ENCODE measurements around the gene RPS19.

The RPS19 gene

DNA sequence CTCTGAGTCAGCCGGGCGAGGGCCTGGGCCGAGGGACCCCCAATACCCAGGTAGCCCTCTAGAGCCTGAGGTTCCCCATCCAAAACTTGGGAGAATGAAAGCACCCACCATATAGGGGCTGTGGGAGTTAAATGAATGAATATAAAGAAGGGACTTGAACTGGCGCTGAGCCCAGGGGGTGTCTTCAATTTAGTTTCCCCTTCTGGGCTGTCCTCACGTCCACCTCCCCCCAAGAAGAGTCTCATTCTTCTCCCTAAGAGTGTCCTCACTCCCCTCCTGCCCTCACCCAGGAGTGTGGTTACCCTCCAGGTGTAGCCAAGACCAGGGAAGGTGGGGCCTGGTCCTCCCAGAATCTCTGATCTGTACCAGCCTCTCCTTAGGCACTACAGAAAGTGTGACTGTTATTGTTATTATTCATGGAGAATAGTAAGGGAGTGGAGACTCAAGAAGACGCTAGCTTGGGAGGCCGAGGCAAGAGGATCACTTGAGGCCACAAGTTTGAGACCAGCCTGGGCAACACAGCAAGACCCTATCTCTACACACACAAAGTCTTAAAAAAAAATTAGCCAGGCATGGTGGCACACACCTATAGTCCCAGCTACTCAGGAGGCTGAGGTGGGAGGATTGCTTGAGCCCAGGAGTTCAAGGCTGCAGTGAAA, 19.7 kb downstream of the RPS19 start:
- no peak for DNase-seq

DNA sequence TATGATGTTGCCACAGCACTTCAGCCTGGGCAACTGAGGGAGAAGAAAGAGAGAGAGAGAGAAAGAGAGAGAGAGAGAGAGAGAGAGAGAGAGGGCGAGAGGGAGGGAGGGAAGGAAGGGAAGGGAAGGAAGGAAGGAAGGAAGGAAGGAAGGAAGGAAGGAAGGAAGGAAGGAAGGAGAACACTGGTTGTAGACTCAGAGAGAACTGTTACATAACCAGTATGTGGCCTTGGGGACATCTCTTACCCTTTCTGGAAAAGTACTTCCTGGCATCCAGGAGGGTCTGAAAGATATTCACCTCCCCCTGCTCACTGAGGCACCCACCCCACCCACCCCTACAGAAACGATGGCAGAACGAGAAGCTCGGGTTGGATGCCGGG, 20.3 kb downstream of the RPS19 start:
- DNase-seq, result no peak

DNA sequence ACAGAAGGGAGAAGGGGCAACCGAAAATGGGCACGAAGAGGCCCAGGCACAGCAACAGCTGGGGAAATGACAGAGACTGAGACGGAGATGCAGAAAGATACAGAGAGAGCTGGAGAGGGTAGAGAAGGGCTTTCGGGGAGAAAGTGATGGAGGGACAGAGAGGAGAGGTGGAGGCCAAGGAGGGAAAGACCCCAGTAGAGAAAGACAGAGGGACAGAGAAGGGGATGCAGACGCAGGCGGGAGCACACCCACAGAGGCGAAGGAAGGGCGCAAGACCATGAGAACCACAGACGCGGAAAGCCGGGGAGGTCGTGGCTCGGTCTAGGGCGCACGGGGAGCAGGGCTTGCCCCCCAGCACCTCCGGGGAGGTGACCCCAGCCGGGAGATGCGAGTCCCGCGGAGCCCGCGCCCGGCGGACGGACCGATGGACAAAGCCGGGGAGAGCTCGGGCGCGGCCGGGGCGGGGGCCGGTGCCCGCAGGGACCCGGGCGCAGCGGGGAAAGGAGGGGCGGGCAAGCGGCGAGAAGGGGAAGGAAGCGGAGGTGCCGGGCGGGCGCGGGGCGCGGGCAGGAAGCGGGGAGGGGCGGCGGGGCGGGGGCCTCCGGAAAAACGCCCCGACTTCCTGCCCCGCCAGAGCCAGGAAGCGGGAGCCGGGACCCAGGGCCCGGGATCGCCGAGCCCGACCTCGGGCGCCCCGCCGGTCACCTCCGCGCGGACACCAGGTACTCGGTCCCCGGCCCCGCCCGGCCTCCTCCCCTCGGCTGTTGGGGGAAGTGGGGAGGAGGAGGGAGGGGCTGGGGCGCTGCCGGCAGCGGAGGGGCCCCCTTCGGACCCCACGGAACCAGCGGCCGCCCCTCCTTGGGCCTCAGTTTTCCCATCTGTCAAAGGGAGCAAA, 22.8 kb downstream of the RPS19 start, which contains the start of gene ARHGEF1:
TSS of gene ARHGEF1 (plus strand) at position 617 of the 895 bp plus-strand sequence. CDS start 4,899 bp downstream, outside the sequence.
- peak; percentile 19 to 73 (median 54) for DNase-seq

DNA sequence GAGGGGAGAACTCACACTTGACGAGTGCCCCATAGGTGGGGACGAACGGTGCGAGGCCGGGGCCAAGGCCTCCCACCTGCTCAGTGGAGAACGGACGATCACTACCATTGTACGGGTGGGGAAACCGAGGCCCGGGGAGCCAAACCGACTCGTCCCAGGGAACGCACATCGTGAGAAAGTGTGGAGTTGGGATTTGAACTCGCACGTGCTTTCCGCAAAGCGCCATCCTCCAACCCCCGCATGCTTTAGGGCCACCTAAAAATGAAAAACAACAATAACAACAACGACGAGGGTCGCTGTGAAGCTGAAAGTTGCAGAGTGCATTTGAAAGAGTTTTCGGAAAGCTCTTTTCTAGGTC, 23.4 kb downstream of the RPS19 start:
- peak in 1 of 6 experiments; percentile 49 for DNase-seq

DNA sequence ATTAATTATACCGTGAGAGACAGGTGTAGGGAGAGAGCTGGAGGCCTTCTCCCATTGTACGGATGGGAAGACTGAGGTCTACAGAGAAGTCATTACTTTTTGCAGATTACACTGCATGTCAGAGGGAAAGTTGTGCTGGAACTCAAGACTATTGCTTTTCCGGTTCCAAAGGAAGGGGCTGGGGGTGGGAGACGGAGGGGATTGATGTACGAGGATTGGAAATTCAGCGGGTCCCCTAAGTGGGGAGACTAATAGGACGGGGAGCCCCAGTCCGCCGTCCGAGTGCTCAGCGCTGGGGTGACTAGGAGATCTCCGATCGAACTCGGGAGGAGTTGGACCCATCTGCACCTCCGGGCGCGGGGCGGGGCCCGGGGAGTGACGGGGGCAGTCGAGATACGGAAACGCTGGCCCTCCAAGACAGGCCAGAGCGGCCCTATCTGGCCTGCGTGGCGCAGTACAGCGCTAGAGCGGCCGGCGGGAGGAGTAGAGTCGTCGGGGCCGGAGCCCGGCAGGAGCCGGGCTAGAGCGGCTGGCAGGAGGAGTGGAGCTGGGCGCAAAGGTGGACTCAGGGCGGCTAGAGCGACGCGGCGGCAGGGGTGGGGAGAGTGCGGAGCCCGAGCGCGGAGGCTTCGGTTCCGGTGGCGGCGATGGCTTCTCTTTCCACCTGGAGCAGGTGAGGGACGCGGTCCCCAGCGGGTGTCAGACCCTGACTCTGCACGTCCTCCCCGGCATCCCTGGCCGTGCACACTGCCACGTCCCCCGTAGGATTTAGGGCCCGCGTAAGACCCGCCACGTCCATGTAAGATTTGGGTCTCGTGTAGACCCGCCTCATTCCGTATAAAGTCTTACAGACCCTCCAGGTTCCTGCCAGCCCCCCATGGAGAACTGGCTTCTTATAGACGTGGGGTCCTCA, 24.0 kb downstream of the RPS19 start:
- DNase-seq, result peak; percentile 64 to 81 (median 72)

DNA sequence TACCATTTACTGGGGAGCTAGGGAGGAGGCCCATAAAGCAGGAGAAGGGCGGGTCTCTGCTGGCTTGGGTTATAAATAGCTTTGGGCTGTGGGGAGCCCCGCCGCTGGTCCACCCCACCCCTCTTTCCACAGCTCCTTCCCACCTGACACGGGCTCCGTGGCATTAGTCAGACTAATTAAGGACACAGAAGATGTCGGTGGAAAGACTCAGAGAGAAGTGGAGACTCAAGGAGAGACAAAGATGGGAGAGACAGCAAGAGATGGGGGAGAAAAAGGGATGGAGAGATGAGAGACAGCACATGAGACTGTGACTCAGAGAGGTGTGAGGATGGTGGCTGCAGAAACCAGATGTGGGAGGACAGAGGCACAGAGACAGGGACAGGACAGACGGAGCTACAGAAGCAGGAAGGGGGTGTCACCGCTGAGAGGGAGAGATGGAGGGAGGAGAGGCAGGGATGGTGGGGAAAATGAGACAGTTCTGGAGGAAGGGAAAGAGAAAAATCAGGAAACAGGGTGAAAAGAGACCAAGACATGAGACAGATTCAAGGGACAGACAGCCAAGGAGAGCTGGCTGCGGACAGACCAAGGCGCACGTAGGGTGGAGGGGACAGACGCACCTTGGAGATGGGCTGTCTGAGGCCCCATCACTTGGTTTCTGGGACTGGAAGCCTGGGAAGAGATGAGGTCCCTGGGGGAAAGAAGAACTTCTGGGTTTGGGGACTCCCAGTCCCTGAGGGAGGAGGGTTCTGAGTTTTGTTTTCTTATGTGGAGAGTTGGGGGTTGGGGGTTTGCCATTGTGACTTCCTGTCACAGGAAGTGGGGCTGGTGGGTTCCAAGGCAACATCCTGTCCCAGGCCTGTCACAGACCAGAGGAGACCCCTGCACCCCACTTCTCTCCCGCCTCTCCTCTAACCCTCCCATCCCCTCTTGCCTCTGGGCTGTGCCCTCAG, 27.0 kb downstream of the RPS19 start:
- DNase-seq, result peak; percentile 64 to 91 (median 80)

DNA sequence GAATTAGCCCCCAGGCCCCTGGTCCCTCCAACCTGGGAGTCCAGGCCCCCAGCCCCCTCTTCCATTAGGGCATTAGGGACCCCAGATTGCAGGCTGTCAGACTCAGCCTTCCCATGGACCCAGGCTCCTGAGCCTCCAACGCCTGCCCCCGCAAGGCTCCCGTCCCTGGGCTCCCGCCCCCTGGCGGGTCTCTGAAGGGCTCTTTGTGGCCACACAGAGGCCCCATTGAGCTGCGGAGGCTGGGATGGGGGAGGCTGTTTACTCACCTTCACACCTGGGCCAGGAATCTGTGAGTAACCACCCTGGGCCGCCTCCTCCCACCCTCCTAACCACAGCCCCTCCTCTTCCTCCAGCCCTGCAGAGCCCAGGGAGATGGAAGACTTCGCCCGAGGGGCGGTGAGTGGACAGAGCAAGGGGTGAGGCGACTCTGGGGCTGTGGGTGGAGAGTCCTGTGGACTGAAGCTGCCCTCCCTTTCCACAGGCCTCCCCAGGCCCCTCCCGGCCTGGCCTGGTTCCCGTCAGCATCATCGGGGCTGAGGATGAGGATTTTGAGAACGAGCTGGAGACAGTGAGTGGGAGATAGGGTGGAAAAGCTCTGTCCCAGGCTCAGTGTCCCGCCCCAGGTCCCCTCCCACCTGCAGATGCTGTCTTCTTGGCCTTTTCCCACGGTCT, 27.8 kb downstream of the RPS19 start:
- DNase-seq, result peak; percentile 67 to 91 (median 78)

DNA sequence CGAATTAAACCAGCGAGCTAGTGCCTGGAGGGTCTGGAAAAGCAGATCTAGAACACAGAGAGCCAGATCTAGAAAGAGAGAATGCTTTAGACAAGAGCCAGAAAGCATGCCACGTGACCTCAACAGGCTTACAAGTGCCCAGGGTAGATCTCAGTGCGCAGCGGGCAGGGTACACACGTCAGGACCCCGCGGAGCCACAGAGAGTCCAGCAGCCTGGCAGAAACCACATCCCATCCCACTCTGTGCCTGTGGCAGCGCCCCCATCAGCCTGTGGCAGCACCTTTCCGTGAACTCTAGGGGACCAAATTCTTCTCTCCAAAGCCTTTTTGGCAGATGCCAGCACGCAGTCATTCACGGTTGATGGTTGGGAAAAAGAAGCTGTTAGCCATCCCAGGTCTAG, 28.9 kb downstream of the RPS19 start:
- peak; percentile 16 to 40 (median 29) for DNase-seq

DNA sequence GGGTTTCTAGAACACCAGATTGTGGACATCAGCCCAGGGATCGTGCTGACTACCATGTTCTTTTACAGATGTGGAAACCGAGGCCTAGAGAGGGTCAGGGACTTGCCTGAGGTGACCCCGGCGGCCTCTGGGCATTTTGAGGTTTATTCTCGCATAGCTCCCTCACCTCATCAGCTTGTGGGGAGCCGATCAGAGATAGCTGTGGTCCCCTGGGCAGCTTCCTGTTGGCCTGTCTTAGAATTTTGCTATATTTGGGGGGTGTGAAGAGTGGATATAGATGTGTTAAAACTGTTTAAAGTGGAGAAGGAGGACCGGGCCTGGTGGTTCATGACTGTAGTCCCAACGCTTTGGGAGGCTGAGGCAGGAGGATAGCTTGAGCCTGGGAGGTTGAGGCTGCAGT, 29.8 kb downstream of the RPS19 start:
- no peak for DNase-seq

DNA sequence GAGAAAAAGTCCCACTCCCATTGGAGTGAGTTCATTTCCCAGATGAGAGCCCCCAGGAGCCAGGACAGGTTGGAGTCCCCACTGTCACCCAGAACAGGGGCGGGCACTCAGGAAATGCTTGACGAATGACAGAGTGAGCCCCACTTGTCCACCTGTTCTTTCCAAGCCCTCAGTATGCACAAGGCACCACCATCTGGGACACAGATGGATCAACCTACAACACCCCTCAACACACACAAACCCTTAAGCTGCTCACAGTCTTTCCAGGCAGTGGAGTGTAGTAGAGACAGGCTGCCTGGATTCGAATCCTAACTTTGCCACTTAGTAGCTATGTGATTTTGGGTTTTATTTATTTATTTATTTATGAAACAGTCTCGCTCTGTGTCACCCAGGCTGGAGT, 30.9 kb downstream of the RPS19 start:
- no peak for DNase-seq

DNA sequence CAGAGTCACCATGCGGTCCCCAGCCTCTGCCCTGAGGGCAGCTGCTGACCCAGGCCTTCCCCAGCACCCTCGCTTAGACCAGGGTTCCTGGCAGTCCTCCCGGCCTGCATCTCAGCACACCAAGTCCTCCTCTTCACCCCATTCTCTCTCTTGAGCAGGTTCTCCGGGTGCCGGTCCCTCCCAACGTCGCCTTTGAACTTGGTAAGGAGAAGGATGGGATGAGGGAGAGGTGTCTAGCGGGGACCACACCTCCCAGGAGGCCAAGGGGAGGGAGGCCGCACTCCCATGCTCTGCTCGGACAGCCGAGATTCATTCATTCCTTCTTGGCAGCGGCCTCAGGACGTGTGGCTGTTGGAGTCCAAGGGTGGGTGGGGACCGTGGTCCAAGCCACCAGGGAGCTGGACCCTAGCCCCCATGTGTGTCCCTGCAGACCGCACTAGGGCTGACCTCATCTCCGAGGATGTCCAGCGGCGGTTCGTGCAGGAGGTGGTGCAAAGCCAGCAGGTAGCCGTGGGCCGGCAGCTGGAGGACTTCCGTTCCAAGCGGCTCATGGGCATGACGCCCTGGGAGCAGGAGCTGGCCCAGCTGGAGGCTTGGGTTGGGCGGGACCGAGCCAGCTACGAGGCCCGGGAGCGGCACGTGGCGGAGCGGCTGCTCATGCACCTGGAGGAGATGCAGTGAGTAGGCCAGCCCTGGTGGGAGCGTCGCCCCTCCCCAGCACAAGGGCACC, 32.3 kb downstream of the RPS19 start:
- no peak for DNase-seq

DNA sequence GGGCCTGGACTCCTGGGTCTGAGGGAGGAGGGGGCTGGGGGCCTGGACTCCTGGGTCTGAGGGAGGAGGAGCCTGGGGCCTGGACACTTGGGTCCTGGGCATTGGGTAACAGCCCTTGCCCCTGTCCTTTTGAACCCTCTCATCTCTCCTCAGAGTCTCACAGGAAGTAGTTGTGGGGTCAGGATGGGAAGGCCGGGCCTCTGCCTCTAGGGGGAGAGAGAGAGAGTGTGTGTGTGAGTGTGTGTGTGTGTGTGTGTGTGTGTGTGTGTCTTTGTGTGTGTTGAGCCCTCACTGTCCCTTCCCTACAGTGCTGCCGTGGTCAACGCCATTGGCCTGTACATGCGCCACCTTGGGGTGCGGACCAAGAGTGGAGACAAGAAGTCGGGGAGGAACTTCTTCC, 33.8 kb downstream of the RPS19 start:
- peak in 2 of 6 experiments; percentile 21 to 40 for DNase-seq

DNA sequence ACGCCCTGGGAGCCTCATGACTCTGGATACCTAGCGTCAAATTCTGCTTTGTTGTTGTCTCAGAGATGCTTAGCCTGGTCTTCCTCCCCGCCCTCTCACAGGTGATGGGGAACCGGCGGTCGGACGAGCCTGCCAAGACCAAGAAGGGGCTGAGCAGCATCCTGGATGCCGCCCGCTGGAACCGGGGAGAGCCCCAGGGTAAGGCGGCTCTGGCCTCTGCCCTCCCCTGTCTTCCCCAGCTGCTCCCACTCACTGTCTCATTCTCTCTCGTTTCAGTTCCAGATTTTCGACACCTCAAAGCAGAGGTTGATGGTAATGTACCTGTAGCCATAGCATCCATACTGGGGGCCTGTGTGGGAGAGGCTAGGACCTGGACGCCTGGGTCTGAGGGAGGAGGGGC, 34.3 kb downstream of the RPS19 start:
- no peak for DNase-seq

DNA sequence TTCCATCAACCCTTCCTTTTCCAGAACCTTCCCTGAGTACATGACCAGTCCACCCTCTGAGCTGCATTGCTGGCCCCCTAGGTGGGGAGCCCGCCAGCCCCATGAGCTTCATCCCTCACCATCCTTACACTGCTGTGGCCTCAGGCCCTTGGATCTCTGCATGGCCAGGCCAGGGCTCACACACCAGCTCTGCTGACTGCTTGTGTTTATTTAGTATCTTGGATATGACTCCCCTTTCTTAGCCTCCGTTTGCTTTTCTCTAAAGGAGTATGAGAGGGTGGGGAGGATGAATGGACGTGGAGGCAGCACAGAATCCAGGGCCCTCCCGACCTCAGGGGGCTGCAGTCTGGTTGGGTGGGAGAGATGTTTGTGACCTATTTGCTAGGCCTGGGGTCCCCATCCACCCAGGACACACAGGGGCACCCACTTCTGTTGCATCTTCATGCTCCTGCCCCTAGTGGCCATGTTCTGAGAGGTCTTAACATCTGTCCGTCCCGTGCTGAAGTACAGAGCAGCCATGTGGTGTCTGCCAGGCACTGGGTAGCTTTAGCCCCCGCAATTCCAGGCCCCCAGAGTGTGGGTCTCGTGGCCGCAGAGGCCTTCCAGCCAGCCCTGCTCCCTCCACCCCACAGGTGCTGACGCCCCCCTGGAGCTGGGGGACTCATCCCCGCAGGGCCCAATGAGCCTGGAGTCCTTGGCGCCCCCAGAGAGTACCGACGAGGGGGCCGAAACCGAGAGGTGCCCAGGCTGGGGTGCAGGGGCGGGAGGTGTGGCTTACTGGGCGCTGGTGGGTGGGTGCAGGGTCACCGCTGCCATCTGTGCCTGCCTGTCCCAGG, 35.9 kb downstream of the RPS19 start:
- DNase-seq, result no peak

DNA sequence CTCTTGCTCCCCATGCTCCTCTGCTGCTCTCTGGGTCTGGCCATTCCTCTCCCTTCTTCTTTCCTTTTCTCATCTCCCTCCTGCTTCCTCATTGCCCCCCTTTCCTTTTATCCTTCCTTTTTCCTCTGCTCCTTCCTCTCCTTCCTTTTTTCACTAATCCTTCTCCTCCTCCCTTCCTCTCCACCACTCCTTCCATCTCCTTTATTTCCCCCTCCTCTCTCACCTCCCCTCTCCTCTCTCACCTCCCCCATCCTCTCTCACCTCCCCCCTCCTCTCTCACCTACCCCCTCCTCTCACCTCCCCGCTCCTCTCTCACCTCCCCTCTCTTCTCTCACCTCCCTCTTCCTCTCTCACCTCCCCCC, 36.5 kb downstream of the RPS19 start:
- DNase-seq, result no peak

DNA sequence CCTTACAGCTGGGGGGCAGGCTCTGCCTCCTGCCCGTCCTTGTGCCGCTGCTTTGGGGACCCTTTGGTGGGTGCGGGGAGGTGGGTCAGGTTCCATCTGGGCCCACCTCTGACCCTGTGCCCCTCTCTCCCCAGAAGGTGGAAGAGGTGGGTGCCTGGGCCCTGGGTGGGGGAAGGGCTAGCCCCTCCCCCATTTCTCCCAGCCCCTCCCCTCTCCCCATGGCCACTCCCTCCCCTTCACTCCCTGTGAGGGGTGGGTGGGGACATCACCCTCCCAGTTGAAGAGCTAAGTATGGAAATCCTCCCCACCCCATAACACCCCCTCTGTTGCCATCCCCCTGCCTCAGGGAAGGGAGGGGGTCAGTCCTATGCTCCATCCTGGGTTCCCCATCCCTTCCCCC, 37.1 kb downstream of the RPS19 start:
- DNase-seq, result no peak

DNA sequence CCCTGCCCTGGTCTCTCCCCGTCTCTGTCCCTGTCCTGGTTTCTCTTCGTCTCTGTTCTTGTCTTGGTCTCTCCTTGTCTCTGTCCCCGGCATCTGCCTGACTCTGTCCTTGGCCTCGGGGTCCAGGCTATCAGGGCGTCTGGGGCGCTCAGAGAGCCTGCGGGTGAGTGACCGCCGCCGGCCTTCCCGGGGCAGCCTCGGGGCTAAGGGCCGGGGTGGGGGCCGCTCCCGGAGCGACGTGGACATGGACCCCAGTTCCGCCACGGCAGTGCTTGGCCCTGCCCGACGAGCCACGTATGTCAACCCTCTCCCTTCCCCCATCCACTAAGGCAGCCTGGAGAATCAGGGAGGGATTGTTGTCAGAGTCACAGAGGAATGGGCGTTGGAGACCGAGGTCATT, 37.8 kb downstream of the RPS19 start:
- no peak for DNase-seq

DNA sequence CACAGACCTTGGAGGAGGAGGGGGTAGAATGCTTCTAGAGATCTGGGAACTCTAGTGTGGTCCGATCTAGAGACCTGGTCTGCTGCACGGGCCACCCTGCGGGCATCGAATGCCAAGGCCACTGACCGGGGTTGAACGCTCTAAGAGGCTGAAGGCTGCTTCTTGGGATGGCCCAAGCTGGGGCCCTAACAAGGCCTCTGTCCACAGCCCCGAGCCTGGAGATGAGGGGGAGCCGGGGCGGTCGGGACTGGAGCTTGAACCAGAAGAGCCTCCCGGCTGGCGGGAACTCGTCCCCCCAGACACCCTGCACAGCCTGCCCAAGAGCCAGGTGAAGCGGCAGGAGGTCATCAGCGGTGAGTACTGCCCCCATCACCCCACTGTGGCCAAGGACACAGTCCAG, 38.2 kb downstream of the RPS19 start:
- DNase-seq, result no peak

DNA sequence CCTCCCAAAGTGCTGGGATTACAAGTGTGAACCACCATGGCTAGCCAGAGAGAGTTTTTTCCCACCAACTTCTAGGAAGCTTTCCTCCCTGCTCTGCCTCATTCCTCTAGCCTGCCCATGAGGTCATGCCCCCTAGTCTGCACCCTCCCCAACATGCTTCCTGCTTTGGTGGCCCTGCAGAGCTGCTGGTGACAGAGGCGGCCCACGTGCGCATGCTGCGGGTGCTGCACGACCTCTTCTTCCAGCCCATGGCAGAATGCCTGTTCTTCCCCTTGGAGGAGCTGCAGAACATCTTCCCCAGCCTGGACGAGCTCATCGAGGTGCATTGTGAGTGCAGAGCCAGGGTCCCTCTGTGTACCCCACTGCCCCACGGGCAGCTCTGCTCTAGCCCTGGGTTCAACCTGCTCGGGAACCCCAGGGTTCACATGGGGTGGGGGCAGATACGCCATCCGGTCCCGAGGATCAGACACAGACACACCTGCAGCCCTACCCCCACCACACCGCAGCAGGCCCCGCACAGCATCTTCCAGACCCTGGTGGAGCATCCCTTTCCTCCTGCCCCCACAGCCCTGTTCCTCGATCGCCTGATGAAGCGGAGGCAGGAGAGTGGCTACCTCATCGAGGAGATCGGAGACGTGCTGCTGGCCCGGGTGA, 41.8 kb downstream of the RPS19 start:
- no peak for DNase-seq

Data from stimulated activated naive CD4-positive, alpha-beta T cell (primary cell).